Measurements from ENCODE around the gene DYDC2. TPM values are rescaled to one million over a fixed set of nuclear protein-coding genes. Genes with fewer than 3 reads are reported as not detected.

DYDC2 gene
- total RNA-seq, 1 experiment from 2014 or later, result 1.9 TPM

DNA sequence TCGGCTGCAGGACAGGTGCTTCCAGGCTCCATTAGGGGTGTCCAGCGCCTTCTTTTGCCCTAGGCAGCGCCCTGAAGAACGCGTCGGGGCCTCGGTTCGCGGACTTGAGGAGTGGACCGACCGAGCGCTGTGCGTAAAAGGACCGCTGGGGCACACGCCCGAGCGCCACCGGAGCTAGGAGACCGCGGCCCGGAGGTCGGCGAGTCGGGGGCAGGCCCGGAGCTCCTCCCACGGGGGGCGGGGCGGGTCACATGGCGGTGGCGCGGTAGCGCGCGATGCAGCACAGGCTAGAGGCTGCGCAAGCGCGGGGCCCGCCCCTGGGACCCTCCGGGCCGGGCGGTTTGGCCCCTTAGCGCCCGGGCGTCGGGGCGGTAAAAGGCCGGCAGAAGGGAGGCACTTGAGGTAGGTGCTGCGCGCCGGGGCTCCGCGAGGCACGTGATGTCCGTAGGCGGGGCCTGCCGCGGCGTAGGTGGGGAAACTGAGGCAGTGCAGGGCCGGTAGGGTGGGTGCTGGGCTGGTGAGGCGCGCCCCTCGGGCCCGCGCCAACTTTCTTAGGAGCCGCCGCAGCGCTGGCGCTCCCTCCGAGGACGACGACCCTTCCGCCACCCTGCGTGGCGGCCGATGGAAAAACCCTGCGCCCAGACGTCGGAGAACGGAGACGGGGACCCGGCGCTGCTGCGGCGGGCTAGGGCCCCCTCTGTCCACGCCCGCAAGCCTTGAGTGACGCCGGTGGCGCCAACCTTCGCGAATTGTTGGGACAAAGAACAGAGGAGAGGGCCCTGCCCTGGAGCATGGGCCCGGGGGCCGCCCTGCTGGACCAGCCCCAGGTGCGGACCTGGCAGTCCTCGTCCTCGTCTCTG, 51.9 kb downstream of the DYDC2 start, which contains the start of gene PRXL2A (continued):
- TF ChIP-seq, protein P1, sequence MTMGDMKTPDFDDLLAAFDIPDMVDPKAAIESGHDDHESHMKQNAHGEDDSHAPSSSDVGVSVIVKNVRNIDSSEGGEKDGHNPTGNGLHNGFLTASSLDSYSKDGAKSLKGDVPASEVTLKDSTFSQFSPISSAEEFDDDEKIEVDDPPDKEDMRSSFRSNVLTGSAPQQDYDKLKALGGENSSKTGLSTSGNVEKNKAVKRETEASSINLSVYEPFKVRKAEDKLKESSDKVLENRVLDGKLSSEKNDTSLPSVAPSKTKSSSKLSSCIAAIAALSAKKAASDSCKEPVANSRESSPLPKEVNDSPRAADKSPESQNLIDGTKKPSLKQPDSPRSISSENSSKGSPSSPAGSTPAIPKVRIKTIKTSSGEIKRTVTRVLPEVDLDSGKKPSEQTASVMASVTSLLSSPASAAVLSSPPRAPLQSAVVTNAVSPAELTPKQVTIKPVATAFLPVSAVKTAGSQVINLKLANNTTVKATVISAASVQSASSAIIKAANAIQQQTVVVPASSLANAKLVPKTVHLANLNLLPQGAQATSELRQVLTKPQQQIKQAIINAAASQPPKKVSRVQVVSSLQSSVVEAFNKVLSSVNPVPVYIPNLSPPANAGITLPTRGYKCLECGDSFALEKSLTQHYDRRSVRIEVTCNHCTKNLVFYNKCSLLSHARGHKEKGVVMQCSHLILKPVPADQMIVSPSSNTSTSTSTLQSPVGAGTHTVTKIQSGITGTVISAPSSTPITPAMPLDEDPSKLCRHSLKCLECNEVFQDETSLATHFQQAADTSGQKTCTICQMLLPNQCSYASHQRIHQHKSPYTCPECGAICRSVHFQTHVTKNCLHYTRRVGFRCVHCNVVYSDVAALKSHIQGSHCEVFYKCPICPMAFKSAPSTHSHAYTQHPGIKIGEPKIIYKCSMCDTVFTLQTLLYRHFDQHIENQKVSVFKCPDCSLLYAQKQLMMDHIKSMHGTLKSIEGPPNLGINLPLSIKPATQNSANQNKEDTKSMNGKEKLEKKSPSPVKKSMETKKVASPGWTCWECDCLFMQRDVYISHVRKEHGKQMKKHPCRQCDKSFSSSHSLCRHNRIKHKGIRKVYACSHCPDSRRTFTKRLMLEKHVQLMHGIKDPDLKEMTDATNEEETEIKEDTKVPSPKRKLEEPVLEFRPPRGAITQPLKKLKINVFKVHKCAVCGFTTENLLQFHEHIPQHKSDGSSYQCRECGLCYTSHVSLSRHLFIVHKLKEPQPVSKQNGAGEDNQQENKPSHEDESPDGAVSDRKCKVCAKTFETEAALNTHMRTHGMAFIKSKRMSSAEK (CRISPR knock-in tag; IDR thresholded peaks at IDR 0.05; ENCODE audit: borderline replicate concordance), result no peak; the same call in 1 of the 2 replicates
- TF ChIP-seq, protein P2, sequence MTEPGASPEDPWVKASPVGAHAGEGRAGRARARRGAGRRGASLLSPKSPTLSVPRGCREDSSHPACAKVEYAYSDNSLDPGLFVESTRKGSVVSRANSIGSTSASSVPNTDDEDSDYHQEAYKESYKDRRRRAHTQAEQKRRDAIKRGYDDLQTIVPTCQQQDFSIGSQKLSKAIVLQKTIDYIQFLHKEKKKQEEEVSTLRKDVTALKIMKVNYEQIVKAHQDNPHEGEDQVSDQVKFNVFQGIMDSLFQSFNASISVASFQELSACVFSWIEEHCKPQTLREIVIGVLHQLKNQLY (CRISPR knock-in tag; IDR thresholded peaks at IDR 0.05), result 0 out of 2 replicates have a peak, but pooled peaks have one; percentile 60
- TF ChIP-seq, protein P3, sequence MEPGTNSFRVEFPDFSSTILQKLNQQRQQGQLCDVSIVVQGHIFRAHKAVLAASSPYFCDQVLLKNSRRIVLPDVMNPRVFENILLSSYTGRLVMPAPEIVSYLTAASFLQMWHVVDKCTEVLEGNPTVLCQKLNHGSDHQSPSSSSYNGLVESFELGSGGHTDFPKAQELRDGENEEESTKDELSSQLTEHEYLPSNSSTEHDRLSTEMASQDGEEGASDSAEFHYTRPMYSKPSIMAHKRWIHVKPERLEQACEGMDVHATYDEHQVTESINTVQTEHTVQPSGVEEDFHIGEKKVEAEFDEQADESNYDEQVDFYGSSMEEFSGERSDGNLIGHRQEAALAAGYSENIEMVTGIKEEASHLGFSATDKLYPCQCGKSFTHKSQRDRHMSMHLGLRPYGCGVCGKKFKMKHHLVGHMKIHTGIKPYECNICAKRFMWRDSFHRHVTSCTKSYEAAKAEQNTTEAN (CRISPR knock-in tag; IDR thresholded peaks at IDR 0.05), result peak; percentile 74; the same call in 1 of the 2 replicates
- TF ChIP-seq, protein P4, sequence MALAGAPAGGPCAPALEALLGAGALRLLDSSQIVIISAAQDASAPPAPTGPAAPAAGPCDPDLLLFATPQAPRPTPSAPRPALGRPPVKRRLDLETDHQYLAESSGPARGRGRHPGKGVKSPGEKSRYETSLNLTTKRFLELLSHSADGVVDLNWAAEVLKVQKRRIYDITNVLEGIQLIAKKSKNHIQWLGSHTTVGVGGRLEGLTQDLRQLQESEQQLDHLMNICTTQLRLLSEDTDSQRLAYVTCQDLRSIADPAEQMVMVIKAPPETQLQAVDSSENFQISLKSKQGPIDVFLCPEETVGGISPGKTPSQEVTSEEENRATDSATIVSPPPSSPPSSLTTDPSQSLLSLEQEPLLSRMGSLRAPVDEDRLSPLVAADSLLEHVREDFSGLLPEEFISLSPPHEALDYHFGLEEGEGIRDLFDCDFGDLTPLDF (CRISPR knock-in tag; IDR thresholded peaks at IDR 0.05), result no peak
- TF ChIP-seq, protein P5, sequence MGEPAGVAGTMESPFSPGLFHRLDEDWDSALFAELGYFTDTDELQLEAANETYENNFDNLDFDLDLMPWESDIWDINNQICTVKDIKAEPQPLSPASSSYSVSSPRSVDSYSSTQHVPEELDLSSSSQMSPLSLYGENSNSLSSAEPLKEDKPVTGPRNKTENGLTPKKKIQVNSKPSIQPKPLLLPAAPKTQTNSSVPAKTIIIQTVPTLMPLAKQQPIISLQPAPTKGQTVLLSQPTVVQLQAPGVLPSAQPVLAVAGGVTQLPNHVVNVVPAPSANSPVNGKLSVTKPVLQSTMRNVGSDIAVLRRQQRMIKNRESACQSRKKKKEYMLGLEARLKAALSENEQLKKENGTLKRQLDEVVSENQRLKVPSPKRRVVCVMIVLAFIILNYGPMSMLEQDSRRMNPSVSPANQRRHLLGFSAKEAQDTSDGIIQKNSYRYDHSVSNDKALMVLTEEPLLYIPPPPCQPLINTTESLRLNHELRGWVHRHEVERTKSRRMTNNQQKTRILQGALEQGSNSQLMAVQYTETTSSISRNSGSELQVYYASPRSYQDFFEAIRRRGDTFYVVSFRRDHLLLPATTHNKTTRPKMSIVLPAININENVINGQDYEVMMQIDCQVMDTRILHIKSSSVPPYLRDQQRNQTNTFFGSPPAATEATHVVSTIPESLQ (CRISPR knock-in tag; IDR thresholded peaks at IDR 0.05), result no peak
- TF ChIP-seq, protein P6, sequence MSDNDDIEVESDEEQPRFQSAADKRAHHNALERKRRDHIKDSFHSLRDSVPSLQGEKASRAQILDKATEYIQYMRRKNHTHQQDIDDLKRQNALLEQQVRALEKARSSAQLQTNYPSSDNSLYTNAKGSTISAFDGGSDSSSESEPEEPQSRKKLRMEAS (CRISPR knock-in tag; IDR thresholded peaks at IDR 0.05), result peak; percentile 88
- no peak for TF ChIP-seq ZNF317 (CRISPR knock-in tag; IDR thresholded peaks at IDR 0.05; ENCODE audit: borderline replicate concordance, low read depth)
- no peak for TF ChIP-seq ZNF138 (CRISPR knock-in tag; conservative IDR thresholded peaks at IDR 0.05)
- TF ChIP-seq ZNF219 (CRISPR knock-in tag; IDR thresholded peaks at IDR 0.05; ENCODE audit: borderline replicate concordance), result no peak
- no peak for TF ChIP-seq NFATC4 (CRISPR knock-in tag; IDR thresholded peaks at IDR 0.05)
- TF ChIP-seq NR2C2 (CRISPR knock-in tag; IDR thresholded peaks at IDR 0.05), result no peak
- TF ChIP-seq, protein P7, sequence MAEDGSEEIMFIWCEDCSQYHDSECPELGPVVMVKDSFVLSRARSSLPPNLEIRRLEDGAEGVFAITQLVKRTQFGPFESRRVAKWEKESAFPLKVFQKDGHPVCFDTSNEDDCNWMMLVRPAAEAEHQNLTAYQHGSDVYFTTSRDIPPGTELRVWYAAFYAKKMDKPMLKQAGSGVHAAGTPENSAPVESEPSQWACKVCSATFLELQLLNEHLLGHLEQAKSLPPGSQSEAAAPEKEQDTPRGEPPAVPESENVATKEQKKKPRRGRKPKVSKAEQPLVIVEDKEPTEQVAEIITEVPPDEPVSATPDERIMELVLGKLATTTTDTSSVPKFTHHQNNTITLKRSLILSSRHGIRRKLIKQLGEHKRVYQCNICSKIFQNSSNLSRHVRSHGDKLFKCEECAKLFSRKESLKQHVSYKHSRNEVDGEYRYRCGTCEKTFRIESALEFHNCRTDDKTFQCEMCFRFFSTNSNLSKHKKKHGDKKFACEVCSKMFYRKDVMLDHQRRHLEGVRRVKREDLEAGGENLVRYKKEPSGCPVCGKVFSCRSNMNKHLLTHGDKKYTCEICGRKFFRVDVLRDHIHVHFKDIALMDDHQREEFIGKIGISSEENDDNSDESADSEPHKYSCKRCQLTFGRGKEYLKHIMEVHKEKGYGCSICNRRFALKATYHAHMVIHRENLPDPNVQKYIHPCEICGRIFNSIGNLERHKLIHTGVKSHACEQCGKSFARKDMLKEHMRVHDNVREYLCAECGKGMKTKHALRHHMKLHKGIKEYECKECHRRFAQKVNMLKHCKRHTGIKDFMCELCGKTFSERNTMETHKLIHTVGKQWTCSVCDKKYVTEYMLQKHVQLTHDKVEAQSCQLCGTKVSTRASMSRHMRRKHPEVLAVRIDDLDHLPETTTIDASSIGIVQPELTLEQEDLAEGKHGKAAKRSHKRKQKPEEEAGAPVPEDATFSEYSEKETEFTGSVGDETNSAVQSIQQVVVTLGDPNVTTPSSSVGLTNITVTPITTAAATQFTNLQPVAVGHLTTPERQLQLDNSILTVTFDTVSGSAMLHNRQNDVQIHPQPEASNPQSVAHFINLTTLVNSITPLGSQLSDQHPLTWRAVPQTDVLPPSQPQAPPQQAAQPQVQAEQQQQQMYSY (CRISPR knock-in tag; IDR thresholded peaks at IDR 0.05), result peak; percentile 52
- no peak for TF ChIP-seq ZNF396 (CRISPR knock-in tag; IDR thresholded peaks at IDR 0.05; ENCODE audit: borderline replicate concordance)
- TF ChIP-seq JUN (CRISPR knock-in tag; IDR thresholded peaks at IDR 0.05), result no peak
- no peak for TF ChIP-seq ZNF263 (CRISPR knock-in tag; IDR thresholded peaks at IDR 0.05; ENCODE audit: low read depth)
- no peak for TF ChIP-seq ZNF423 (CRISPR knock-in tag; IDR thresholded peaks at IDR 0.05)
- TF ChIP-seq, protein P8, sequence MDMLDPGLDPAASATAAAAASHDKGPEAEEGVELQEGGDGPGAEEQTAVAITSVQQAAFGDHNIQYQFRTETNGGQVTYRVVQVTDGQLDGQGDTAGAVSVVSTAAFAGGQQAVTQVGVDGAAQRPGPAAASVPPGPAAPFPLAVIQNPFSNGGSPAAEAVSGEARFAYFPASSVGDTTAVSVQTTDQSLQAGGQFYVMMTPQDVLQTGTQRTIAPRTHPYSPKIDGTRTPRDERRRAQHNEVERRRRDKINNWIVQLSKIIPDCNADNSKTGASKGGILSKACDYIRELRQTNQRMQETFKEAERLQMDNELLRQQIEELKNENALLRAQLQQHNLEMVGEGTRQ (CRISPR knock-in tag; IDR thresholded peaks at IDR 0.05), result peak; percentile 95
- TF ChIP-seq MYBL2 (CRISPR knock-in tag; IDR thresholded peaks at IDR 0.05), result peak; percentile 66; the same call in 1 of the 2 replicates
- TF ChIP-seq NFYB (CRISPR knock-in tag; conservative IDR thresholded peaks at IDR 0.05; ENCODE audit: low read depth), result no peak
- TF ChIP-seq GRHL2 (CRISPR knock-in tag; IDR thresholded peaks at IDR 0.05; ENCODE audit: insufficient replicate concordance, severe bottlenecking), result no peak
- 0 out of 2 replicates have a peak, but pooled peaks have one; percentile 24 for TF ChIP-seq CBFB (CRISPR knock-in tag; IDR thresholded peaks at IDR 0.05; ENCODE audit: low read depth)
- no peak for TF ChIP-seq SMAD3 (CRISPR knock-in tag; IDR thresholded peaks at IDR 0.05; ENCODE audit: borderline replicate concordance)
- peak; percentile 70; the same call in 1 of the 2 replicates for TF ChIP-seq RELA (CRISPR knock-in tag; IDR thresholded peaks at IDR 0.05; ENCODE audit: borderline replicate concordance)
